ENCODE measurements around the gene TP63.

TP63 gene

DNA sequence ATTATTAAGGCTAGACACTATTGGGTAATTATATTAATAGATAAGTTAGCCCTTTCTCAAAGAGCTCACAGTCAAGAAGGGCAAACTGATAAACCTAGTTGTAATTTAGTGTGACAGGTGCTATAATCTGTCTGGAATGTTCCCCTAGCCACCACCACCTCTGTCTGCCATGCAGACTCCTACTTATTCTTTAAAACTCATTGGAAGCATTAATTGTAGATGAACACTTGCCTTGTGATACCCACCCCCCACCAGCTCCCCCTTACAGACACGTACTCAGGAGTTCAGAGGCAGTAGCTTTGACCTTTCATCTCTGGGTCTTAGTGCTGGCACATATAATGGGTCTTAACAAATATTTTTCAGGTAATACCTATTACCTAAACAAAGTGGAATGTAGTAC lies 195.9 kb downstream of the TP63 start:
- in situ Hi-C loops (cut with HindIII; ENCODE audit: low sequenced_read_pairs): no loop called here
- TF ChIP-seq, protein P1, sequence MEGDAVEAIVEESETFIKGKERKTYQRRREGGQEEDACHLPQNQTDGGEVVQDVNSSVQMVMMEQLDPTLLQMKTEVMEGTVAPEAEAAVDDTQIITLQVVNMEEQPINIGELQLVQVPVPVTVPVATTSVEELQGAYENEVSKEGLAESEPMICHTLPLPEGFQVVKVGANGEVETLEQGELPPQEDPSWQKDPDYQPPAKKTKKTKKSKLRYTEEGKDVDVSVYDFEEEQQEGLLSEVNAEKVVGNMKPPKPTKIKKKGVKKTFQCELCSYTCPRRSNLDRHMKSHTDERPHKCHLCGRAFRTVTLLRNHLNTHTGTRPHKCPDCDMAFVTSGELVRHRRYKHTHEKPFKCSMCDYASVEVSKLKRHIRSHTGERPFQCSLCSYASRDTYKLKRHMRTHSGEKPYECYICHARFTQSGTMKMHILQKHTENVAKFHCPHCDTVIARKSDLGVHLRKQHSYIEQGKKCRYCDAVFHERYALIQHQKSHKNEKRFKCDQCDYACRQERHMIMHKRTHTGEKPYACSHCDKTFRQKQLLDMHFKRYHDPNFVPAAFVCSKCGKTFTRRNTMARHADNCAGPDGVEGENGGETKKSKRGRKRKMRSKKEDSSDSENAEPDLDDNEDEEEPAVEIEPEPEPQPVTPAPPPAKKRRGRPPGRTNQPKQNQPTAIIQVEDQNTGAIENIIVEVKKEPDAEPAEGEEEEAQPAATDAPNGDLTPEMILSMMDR (IDR thresholded peaks at IDR 0.05; ENCODE audit: low read depth, low read length): no peak
- no peak overlapping the region for H3K4me3 ChIP-seq (ENCODE audit: low read depth, low read length)
- no peak for DNase-seq (ENCODE audit: low read depth, low spot score)

DNA sequence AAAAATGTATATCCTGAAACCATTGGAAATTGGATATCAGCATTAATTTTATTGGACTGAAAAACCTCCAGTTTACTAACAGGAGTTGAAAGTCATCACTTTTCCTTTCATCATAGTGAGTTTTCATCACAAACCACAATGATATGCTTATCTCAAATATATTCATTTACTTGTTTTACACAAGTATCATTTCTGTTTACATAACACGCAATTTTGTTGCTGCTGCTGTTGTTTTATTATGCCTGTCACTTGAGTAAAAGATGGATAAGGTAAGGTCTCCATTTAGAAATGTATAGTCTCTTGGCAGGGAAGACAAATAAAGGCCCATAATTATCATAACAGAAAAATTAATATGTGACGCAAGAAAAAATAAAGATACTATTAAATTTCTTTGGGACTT lies 199.2 kb downstream of the TP63 start:
- no peak overlapping the region for H3K4me3 ChIP-seq (ENCODE audit: low read depth, low read length)
- DNase-seq (ENCODE audit: low read depth, low spot score): no peak
- in situ Hi-C loops (cut with HindIII; ENCODE audit: low sequenced_read_pairs): no loop called here
- TF ChIP-seq, protein P1 (IDR thresholded peaks at IDR 0.05; ENCODE audit: low read depth, low read length): no peak

DNA sequence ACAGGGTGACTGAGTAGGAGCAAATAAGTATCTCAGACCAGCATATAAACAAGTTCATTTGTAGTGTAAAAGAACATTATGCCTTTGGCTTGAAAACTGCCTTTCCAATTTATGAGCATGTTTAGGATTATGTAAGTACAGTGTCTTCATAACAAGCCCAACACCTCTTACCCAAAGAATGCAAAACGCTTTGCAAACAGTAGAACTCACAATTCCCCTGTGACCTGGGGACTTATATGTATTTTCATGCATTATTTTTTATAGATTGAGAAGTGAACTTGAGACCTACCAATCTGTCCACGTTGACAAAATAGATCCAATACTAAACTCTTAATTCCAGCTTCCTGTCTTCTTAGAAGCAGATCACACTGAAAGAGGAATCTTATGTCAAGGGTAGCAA lies 202.1 kb downstream of the TP63 start:
- TF ChIP-seq, protein P1 (IDR thresholded peaks at IDR 0.05; ENCODE audit: low read depth, low read length): no peak
- in situ Hi-C loops (cut with HindIII; ENCODE audit: low sequenced_read_pairs): no loop called here
- H3K4me3 ChIP-seq (ENCODE audit: low read depth, low read length): no peak overlapping the region
- DNase-seq (ENCODE audit: low read depth, low spot score): no peak

DNA sequence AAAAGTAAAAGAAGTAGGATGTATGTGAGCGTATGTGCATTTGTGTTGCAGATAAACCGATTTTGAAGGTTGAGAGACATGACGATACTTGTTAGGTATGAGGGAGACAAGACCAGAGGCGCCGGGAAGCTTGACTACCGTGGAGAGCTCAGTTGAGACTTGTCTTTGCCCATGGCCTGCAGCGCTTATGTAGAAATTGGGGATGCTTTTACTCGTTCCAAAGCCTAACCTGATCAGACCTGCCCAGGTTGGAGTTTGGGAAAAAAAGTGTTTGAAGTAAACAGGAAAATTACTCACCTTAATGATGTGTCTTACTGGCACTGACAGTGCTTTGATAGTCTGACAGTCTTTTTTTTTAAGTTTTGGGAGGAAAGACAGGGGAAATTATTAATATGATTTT lies 202.8 kb downstream of the TP63 start:
- DNase-seq (ENCODE audit: low read depth, low spot score): no peak
- no peak overlapping the region for H3K4me3 ChIP-seq (ENCODE audit: low read depth, low read length)
- in situ Hi-C loops (cut with HindIII; ENCODE audit: low sequenced_read_pairs): no loop called here
- TF ChIP-seq, protein P1 (IDR thresholded peaks at IDR 0.05; ENCODE audit: low read depth, low read length): no peak

DNA sequence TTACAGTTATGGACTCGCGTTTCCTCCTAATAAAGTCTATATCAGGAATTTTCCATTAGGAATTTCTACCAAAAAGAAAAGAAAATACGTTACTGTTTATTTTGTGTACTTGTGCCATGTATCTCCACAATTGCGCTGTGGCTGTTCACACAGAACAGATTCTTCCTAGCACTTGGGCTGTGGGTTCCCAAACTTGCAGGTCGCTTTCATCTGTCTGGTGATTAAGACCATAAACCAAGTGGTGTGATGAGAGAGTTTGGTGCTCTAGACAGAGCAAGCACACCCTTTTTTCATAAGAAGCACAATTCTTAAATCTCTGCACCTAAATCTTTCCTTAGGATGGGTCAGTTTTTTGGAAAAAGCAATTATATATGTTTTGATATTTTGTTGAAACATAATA lies 203.3 kb downstream of the TP63 start:
- TF ChIP-seq, protein P1 (IDR thresholded peaks at IDR 0.05; ENCODE audit: low read depth, low read length): no peak
- no peak overlapping the region for H3K4me3 ChIP-seq (ENCODE audit: low read depth, low read length)
- no peak for DNase-seq (ENCODE audit: low read depth, low spot score)
- in situ Hi-C loops (cut with HindIII; ENCODE audit: low sequenced_read_pairs): no loop called here

DNA sequence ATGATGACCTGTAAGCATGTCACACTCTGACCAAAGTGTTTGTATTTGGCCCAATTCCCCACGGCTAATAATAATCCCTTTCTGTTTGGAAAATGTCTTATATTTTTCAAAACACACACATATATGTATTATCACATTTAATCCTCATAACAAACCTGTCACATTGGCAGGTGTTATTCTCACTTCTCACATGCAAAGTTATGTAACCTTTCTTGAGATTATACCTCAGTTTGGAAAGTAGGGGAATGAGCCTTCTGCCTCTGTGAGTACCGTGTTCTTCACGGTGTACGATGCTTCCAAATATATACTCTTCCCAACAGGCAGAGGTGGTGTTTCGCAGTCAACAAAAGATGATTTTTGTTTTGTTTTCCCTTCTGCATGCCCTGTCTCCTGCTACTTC lies 205.6 kb downstream of the TP63 start:
- in situ Hi-C loops (cut with HindIII; ENCODE audit: low sequenced_read_pairs): no loop called here
- TF ChIP-seq, protein P1 (IDR thresholded peaks at IDR 0.05; ENCODE audit: low read depth, low read length): no peak

DNA sequence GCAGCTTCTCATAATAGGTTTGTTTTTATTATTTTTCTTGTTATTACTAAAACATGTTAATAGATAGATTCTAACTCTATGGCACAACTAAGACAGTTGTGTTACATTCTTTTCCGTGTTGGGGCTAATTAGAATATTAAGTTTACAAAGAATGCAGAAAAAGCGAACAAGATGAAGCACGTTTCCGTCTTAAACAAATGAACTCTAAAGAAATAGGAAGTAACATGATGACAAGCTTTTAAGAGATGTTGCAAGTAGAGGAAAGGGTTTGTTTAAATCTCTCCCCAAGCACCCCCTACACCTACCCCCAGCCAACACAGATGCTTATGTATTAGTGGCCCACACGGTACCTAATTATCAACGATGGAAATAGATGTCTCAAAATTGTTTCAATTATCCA lies 207.1 kb downstream of the TP63 start:
- TF ChIP-seq, protein P1 (IDR thresholded peaks at IDR 0.05; ENCODE audit: low read depth, low read length): no peak
- H3K4me3 ChIP-seq (ENCODE audit: low read depth, low read length): no peak overlapping the region
- in situ Hi-C loops (cut with HindIII; ENCODE audit: low sequenced_read_pairs): no loop called here
- no peak for DNase-seq (ENCODE audit: low read depth, low spot score)

More for the DNA sequence above, 205.6 kb downstream of the TP63 start:
- no peak for DNase-seq (ENCODE audit: low read depth, low spot score)
- H3K4me3 ChIP-seq (ENCODE audit: low read depth, low read length): no peak overlapping the region
